HCT116 (cell line): ENCODE results near the gene MYOT. TPM values are rescaled to one million over a fixed set of nuclear protein-coding genes. Genes with fewer than 3 reads are reported as not detected.

Experiments
- ATAC-seq: fragments of 200-7000 bp; cut with Tn5 transposase; 2 replicates; pipeline ENCODE4 v1.9.1; 2020; ENCODE audit warnings: mild to moderate bottlenecking, moderate library complexity
- BruUV-seq: library from RNA; stranded (reverse); fragments of 400-500 nt; replicated peaks from 2 replicates; lab custom pipeline; 2021; lab: Mats Ljungman, UMichigan
- CTCF ChIA-PET: fragments of 300-600 bp; sonication (Branson Sonifier 250); formaldehyde crosslinking; loops from one replicate; lab custom pipeline; 2021; ENCODE audit warnings: antibody characterized with exemption; lab: Charles Lee
- POLR2A ChIA-PET: fragments of 300-600, 350-600 bp; sonication (Branson Sonifier 250); formaldehyde crosslinking; loops from one replicate; lab custom pipeline; 2021; ENCODE audit warnings: antibody characterized with exemption; lab: Charles Lee
- RAD21 ChIA-PET, 2 experiments: fragments of 300-600 bp; sonication (Branson Sonifier 250); formaldehyde crosslinking; loops; one replicate each; lab custom pipeline; 2023; ENCODE audit warnings: low total read pairs in 2 of 2; ENCODE audit not compliant: uncharacterized antibody in 2 of 2, unreplicated experiment in 2 of 2, low non-redundant PET in 1 of 2; lab: Charles Lee
- DNase-seq: peaks from one replicate; pipeline ENCODE4 v3.0.0-alpha.2; 2010; ENCODE audit warnings: low read depth, low spot score
- H2AFZ ChIP-seq: fragments of 200-600 bp; shearing (Covaris generic), sonication (generic); 2 replicates; pipeline ENCODE4 v1.6.1; 2017; ENCODE audit warnings: low read depth, mixed run types, mixed read lengths, antibody characterized with exemption, low read length; ENCODE audit not compliant: poor library complexity, severe bottlenecking
- H3K27ac ChIP-seq: 2 replicates; pipeline ENCODE4 v1.5.1; 2012; ENCODE audit warnings: low read depth, low read length
- H3K27me3 ChIP-seq: fragments of 200-600 bp; sonication (generic); 2 replicates; pipeline ENCODE4 v1.6.1; 2016; ENCODE audit warnings: mixed run types, low read length, mixed read lengths; ENCODE audit not compliant: insufficient read depth
- H3K36me3 ChIP-seq, 2 experiments: fragments of 200-500 bp in 1 of 2; fragments of 200-600 bp in 1 of 2; sonication (Bioruptor generic) in 1 of 2; sonication (generic) in 1 of 2; 2 replicates each; pipeline versions ENCODE4 v1.5.1 to v1.6.1; 2014 to 2016; ENCODE audit warnings: low read length in 2 of 2, inconsistent platforms in 1 of 2, mixed read lengths in 1 of 2, mixed run types in 1 of 2; ENCODE audit not compliant: insufficient read depth in 2 of 2, control insufficient read depth in 1 of 2
- H3K4me1 ChIP-seq, 2 experiments: fragments of 200-600 bp in 1 of 2; sonication (generic) in 1 of 2; 2 replicates each; pipeline versions ENCODE4 v1.5.1 to v1.6.1; 2012 to 2017; ENCODE audit warnings: low read length in 2 of 2, inconsistent platforms in 1 of 2, mild to moderate bottlenecking in 1 of 2, mixed read lengths in 1 of 2, mixed run types in 1 of 2, moderate library complexity in 1 of 2; ENCODE audit not compliant: insufficient read depth in 2 of 2, control insufficient read depth in 1 of 2
- H3K4me2 ChIP-seq: fragments of 200-600 bp; sonication (generic); 2 replicates; pipeline ENCODE4 v1.6.1; 2017; ENCODE audit warnings: mixed run types, low read length, mixed read lengths
- H3K4me3 ChIP-seq, 2 experiments: fragments of 200-600 bp in 1 of 2; sonication (generic) in 1 of 2; replicated peaks in 1 of 2; 2 replicates each; pipeline ENCODE4 v1.5.1; 2011 to 2016; ENCODE audit warnings: low read length in 2 of 2, control low read depth in 1 of 2, low read depth in 1 of 2, mild to moderate bottlenecking in 1 of 2, mixed read lengths in 1 of 2, mixed run types in 1 of 2
- H3K79me2 ChIP-seq: fragments of 200-600 bp; sonication (generic); 2 replicates; pipeline ENCODE4 v1.6.1; 2017; ENCODE audit warnings: mild to moderate bottlenecking, mixed run types, low read length, moderate library complexity, mixed read lengths; ENCODE audit not compliant: insufficient read depth
- H3K9ac ChIP-seq: fragments of 200-600 bp; sonication (generic); 2 replicates; pipeline ENCODE4 v1.6.1; 2016; ENCODE audit warnings: low read length, mixed read lengths
- H3K9me2 ChIP-seq: fragments of 200-600 bp; sonication (generic), shearing (Covaris generic); 2 replicates; pipeline ENCODE4 v1.6.1; 2017; ENCODE audit warnings: mixed run types, mild to moderate bottlenecking, moderate library complexity; ENCODE audit not compliant: insufficient read depth
- H3K9me3 ChIP-seq, 2 experiments: fragments of 200-500 bp in 1 of 2; fragments of 200-600 bp in 1 of 2; sonication (Bioruptor generic) in 1 of 2; sonication (generic) in 1 of 2; 2 replicates each; pipeline ENCODE4 v1.6.1; 2014 to 2017; ENCODE audit warnings: low read length in 2 of 2, mixed read lengths in 2 of 2, inconsistent platforms in 1 of 2, low read depth in 1 of 2, mild to moderate bottlenecking in 1 of 2, mixed run types in 1 of 2, moderate library complexity in 1 of 2; ENCODE audit not compliant: control insufficient read depth in 1 of 2, insufficient read depth in 1 of 2
- H4K20me1 ChIP-seq: fragments of 200-600 bp; sonication (generic), shearing (Covaris generic); 2 replicates; pipeline ENCODE4 v1.6.1; 2017; ENCODE audit warnings: mixed run types, mild to moderate bottlenecking, moderate library complexity; ENCODE audit not compliant: insufficient read depth
- ATF3 ChIP-seq: IDR thresholded peaks from 2 replicates; pipeline ENCODE4 v1.6.1; 2012
- CBX3 ChIP-seq: IDR thresholded peaks from 2 replicates; pipeline ENCODE4 v1.6.1; 2012; ENCODE audit warnings: low read depth
- CEBPB ChIP-seq: IDR thresholded peaks from 2 replicates; pipeline ENCODE4 v1.6.1; 2012; ENCODE audit warnings: low read depth
- EZH2 ChIP-seq: fragments of 200-600 bp; sonication (generic); IDR thresholded peaks from 2 replicates; pipeline ENCODE4 v1.6.1; 2017; ENCODE audit warnings: antibody characterized with exemption, mixed run types
- EZH2phosphoT487 ChIP-seq: fragments of 200-600 bp; IDR thresholded peaks from 2 replicates; pipeline ENCODE4 v1.6.1; 2018; ENCODE audit warnings: antibody characterized with exemption, borderline replicate concordance
- FOSL1 ChIP-seq: IDR thresholded peaks from 2 replicates; pipeline ENCODE4 v1.6.1; 2012; ENCODE audit warnings: low read depth
- JUND ChIP-seq: IDR thresholded peaks from 2 replicates; pipeline ENCODE4 v1.6.1; 2012
- MAX ChIP-seq: IDR thresholded peaks from 2 replicates; pipeline ENCODE4 v1.6.1; 2012
- POLR2A ChIP-seq: IDR thresholded peaks from 2 replicates; pipeline ENCODE4 v1.7.0; 2011; ENCODE audit warnings: borderline replicate concordance; ENCODE audit not compliant: insufficient read depth, insufficient read length; ENCODE audit errors: extremely low read depth
- POLR2AphosphoS5 ChIP-seq: IDR thresholded peaks from 2 replicates; pipeline ENCODE4 v1.6.1; 2011; ENCODE audit warnings: mild to moderate bottlenecking, low read depth, low read length, moderate library complexity
- RAD21 ChIP-seq: IDR thresholded peaks from 2 replicates; pipeline ENCODE4 v1.6.1; 2012; ENCODE audit warnings: low read depth, mild to moderate bottlenecking
- SIN3A ChIP-seq: IDR thresholded peaks from 2 replicates; pipeline ENCODE4 v1.6.1; 2012; ENCODE audit warnings: low read depth
- SP1 ChIP-seq: IDR thresholded peaks from 2 replicates; pipeline ENCODE4 v1.6.1; 2012; ENCODE audit warnings: low read depth
- SRF ChIP-seq: IDR thresholded peaks from 2 replicates; pipeline ENCODE4 v1.6.1; 2012; ENCODE audit warnings: low read depth
- TCF7L2 ChIP-seq: IDR thresholded peaks from 2 replicates; pipeline ENCODE4 v1.7.0; 2011; ENCODE audit warnings: borderline replicate concordance, inconsistent platforms; ENCODE audit not compliant: insufficient read depth, insufficient read length; ENCODE audit errors: extremely low read depth
- ZBTB33 ChIP-seq: IDR thresholded peaks from 2 replicates; pipeline ENCODE4 v1.6.1; 2011; ENCODE audit warnings: mild to moderate bottlenecking, low read length, moderate library complexity; ENCODE audit not compliant: insufficient replicate concordance; ENCODE audit errors: extremely low read depth
- ZFX ChIP-seq: fragments of 450-650 bp; IDR thresholded peaks from 2 replicates; pipeline ENCODE4 v1.6.1; 2017
- ZNF274 ChIP-seq: fragments of 200-500 bp; sonication (Bioruptor generic); IDR thresholded peaks from 2 replicates; pipeline ENCODE4 v1.6.1; 2014; ENCODE audit warnings: mild to moderate bottlenecking, low read depth, low read length, inconsistent platforms
- intact Hi-C: fragments of 100-400 bp; cut with micrococcal nuclease; formaldehyde crosslinking; loops from 2 replicates; pipeline ENCODE4 v1.10.0; 2022
- total RNA-seq: library from RNA; stranded (reverse); gene quantifications from one replicate; pipeline ENCODE4 v1.2.1, GENCODE V29; 2021; ENCODE audit not compliant: unreplicated experiment
- TF ChIP-seq, protein P1 (sequence below), 3 experiments: fragments of 200-600 bp in 1 of 3; sonication (generic) in 1 of 3; IDR thresholded peaks in 2 of 3; conservative IDR thresholded peaks in 1 of 3; 2 replicates each; pipeline ENCODE4 v1.5.1; 2012 to 2017; ENCODE audit warnings: low read depth in 2 of 3, low read length in 2 of 3, antibody characterized with exemption in 1 of 3, borderline replicate concordance in 1 of 3, control low read depth in 1 of 3, mild to moderate bottlenecking in 1 of 3, mixed read lengths in 1 of 3, mixed run types in 1 of 3, moderate library complexity in 1 of 3; ENCODE audit not compliant: insufficient read depth in 1 of 3
- TF ChIP-seq, protein P2 (sequence below): IDR thresholded peaks from 2 replicates; pipeline ENCODE4 v1.6.1; 2012; ENCODE audit warnings: low read depth

MYOT gene
- total RNA-seq, 1 experiment from 2014 or later, result not detected

GRCh38 chr5:137825165-137825564 lies 42.5 kb upstream of the MYOT start:
- intact Hi-C loops, result loop anchor here (5.0 to 10.0 kb wide), 2 partner anchors 307 to 480 kb away; no protein-coding TSS in a partner anchor
- Histone ChIP-seq H4K20me1 (no peaks in the 10 kb centered on the region), H3K4me1 (no peaks in the 10 kb centered on the region), H3K9me2 (no peaks in the 10 kb centered on the region), H3K4me2 (no peak overlapping the region), H3K36me3 (no peaks in the 10 kb centered on the region), H3K27ac (no peak overlapping the region), H3K4me3 (no peak overlapping the region), H3K27me3 (no peaks in the 10 kb centered on the region), H2AFZ (no peak overlapping the region), H3K79me2 (no peaks in the 10 kb centered on the region), H3K9me3 (no peaks in the 10 kb centered on the region), H3K9ac (no peak overlapping the region)
- DNase-seq (no peak), ATAC-seq (no peak)
- TF ChIP-seq RAD21 (no peak), SP1 (no peak), CBX3 (no peak), SIN3A (no peak), ZBTB33 (no peak), SRF (no peak), JUND (no peak), POLR2AphosphoS5 (no peak), EZH2 (no peak), ZFX (no peak), POLR2A (no peak), CEBPB (no peak), ATF3 (no peak), EZH2phosphoT487 (no peak), ZNF274 (no peak), TCF7L2 (no peak), MAX (no peak), FOSL1 (no peak)
- TF ChIP-seq, protein P1, sequence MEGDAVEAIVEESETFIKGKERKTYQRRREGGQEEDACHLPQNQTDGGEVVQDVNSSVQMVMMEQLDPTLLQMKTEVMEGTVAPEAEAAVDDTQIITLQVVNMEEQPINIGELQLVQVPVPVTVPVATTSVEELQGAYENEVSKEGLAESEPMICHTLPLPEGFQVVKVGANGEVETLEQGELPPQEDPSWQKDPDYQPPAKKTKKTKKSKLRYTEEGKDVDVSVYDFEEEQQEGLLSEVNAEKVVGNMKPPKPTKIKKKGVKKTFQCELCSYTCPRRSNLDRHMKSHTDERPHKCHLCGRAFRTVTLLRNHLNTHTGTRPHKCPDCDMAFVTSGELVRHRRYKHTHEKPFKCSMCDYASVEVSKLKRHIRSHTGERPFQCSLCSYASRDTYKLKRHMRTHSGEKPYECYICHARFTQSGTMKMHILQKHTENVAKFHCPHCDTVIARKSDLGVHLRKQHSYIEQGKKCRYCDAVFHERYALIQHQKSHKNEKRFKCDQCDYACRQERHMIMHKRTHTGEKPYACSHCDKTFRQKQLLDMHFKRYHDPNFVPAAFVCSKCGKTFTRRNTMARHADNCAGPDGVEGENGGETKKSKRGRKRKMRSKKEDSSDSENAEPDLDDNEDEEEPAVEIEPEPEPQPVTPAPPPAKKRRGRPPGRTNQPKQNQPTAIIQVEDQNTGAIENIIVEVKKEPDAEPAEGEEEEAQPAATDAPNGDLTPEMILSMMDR (IDR thresholded peaks at IDR 0.05 in 2 of 3, conservative IDR thresholded peaks at IDR 0.05 in 1 of 3; ENCODE audit: borderline replicate concordance in 1 of 3, insufficient read depth in 1 of 3, low read depth in 2 of 3, low read length in 2 of 3), result no peak
- TF ChIP-seq, protein P2, sequence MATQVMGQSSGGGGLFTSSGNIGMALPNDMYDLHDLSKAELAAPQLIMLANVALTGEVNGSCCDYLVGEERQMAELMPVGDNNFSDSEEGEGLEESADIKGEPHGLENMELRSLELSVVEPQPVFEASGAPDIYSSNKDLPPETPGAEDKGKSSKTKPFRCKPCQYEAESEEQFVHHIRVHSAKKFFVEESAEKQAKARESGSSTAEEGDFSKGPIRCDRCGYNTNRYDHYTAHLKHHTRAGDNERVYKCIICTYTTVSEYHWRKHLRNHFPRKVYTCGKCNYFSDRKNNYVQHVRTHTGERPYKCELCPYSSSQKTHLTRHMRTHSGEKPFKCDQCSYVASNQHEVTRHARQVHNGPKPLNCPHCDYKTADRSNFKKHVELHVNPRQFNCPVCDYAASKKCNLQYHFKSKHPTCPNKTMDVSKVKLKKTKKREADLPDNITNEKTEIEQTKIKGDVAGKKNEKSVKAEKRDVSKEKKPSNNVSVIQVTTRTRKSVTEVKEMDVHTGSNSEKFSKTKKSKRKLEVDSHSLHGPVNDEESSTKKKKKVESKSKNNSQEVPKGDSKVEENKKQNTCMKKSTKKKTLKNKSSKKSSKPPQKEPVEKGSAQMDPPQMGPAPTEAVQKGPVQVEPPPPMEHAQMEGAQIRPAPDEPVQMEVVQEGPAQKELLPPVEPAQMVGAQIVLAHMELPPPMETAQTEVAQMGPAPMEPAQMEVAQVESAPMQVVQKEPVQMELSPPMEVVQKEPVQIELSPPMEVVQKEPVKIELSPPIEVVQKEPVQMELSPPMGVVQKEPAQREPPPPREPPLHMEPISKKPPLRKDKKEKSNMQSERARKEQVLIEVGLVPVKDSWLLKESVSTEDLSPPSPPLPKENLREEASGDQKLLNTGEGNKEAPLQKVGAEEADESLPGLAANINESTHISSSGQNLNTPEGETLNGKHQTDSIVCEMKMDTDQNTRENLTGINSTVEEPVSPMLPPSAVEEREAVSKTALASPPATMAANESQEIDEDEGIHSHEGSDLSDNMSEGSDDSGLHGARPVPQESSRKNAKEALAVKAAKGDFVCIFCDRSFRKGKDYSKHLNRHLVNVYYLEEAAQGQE, result no peak
- POLR2A ChIA-PET, result no interaction called here
- CTCF ChIA-PET, result interaction anchor here (1.4 kb wide), 1 partner anchor 46 kb away, joined by 7 read pairs; no protein-coding TSS in a partner anchor
- RAD21 ChIA-PET, result no interaction called here
- BruUV-seq, result no TSS peak
